Adipose tissue (tissue), 3 donors: ENCODE results near the gene IL2. TPM values are rescaled to one million over a fixed set of nuclear protein-coding genes. Genes with fewer than 3 reads are reported as not detected.

Experiments
- H3K27ac ChIP-seq: one replicate; pipeline ENCODE4 v1.5.1; 2013; ENCODE audit warnings: low read depth, low read length
- WGBS, 3 donors: extraction: QIAGEN DNeasy Blood & Tissue Kit; methylation state at CpG; one replicate each; pipeline ENCODE4 v1.1.7; 2013; 5-methylcytosine and 5-hydroxymethylcytosine counted together
- polyA plus RNA-seq, 3 donors: library from polyadenylated mRNA; stranded (reverse); fragments of 200-250 nt; gene quantifications; one replicate each; pipeline ENCODE4 v1.2.3, GENCODE V29; 2013
- donor health status: healthy with polysubstance abuse.
- donor health status: Bipolar disorder and iron deficiency.
- donor health status: healthy.

The IL2 gene
- polyA plus RNA-seq, 3 donors: not detected

DNA sequence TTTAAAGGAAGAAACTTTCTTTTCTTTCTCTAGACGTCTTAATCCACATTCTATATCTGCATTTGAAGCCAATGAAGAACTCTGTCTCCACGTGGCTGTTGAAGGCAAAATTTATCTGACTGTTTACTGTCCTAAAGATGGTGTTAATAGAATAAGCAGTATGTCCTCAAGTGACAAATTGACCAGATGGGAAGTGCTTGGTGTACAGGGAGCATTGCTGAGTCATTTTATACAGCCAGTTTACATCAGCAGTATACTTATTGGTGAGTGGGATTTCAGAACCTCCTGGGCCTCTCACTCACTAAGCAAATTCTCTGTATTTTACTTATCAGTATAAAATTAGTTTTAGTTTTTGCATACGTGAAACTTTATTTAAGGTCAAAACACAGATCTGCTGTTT is 44.0 kb downstream of the IL2 start:
- H3K27ac ChIP-seq: no peak overlapping the region
- 38 to 39% (median 39%) methylated on average over 3 of the region's 3 CpGs for WGBS, 3 donors

DNA sequence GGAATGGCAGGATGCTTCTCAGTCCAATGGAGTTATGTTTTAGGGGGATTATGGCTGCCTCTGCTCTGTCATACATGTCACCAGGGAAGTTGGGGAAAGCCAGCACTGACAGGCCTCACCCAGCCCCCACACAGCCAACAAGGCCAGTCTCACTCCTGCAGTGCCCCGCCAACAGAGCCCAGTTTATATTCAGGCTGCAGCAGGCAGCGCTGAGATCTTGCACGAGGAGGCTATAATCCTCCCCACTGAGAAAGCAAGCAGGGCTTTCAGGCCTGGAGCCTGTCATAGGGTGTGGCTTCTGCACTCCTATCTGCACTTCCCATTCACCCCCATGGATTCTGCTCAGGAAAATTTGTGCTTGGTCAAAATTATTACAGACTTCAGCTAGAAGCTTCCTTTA is 52.7 kb downstream of the IL2 start:
- 56 to 58% (median 57%) methylated on average over 3 of the region's 3 CpGs for WGBS, 3 donors
- no peak overlapping the region for H3K27ac ChIP-seq

Other genes with a start within 250 kb of the IL2 start
- not detected for gene ADAD1, start 77.7 kb downstream of the IL2 start, polyA plus RNA-seq
- gene IL21, start 164.3 kb upstream of the IL2 start, polyA plus RNA-seq: 1 to 10 TPM in 1 of 3 donors, not detected in 2; 1.1 TPM